GM12878 (cell line): Measurements from ENCODE around the gene TTC4. TPM values are rescaled to one million over a fixed set of nuclear protein-coding genes. Genes with fewer than 3 reads are reported as not detected.

Source experiments
- ATAC-seq: fragments of 200-7000 bp; cut with Tn5 transposase; 3 replicates; pipeline ENCODE4 v1.9.1; 2020; ENCODE audit warnings: mild to moderate bottlenecking, moderate library complexity
- BruUV-seq: library from RNA; stranded (reverse); fragments of 400-500 nt; replicated peaks from 2 replicates; lab custom pipeline; 2021; lab: Mats Ljungman, UMichigan
- CTCF ChIA-PET: fragments of 300-600 bp; sonication (Branson Sonifier 250); formaldehyde crosslinking; extraction: SDS; loops from one replicate; lab custom pipeline; 2021; ENCODE audit warnings: inconsistent platforms; lab: Yijun Ruan, JAX
- POLR2A ChIA-PET: fragments of 350-600 bp; formaldehyde crosslinking; extraction: SDS; loops from one replicate; lab custom pipeline; 2021; ENCODE audit warnings: inconsistent platforms; lab: Charles Lee
- RAD21 ChIA-PET: fragments of 300-600 bp; sonication (Branson Sonifier 250); formaldehyde crosslinking; loops from one replicate; lab custom pipeline; 2023; ENCODE audit warnings: antibody characterized with exemption; ENCODE audit not compliant: unreplicated experiment; lab: Charles Lee
- SMC1A ChIA-PET: fragments of 300-600 bp; sonication (Branson Sonifier 250); formaldehyde crosslinking; loops from one replicate; lab custom pipeline; 2023; ENCODE audit not compliant: unreplicated experiment, uncharacterized antibody; lab: Charles Lee
- DNase-seq: peaks from one replicate; pipeline ENCODE4 v3.0.0-alpha.2; 2011; ENCODE audit warnings: low read depth, low spot score
- FAIRE-seq: peaks from 3 replicates; lab custom pipeline; 2011; peaks lifted over from hg19 to GRCh38; lab: Jason Lieb, UNC
- H2AFZ ChIP-seq: 2 replicates; pipeline ENCODE4 v1.6.0; 2011; ENCODE audit warnings: low read depth, low read length, control low read depth; ENCODE audit not compliant: control insufficient read depth
- H3K27ac ChIP-seq: 2 replicates; pipeline ENCODE4 v1.5.1; 2011; ENCODE audit warnings: control low read depth; ENCODE audit not compliant: control insufficient read depth, insufficient read depth
- H3K27me3 ChIP-seq, 2 experiments: replicated peaks in 1 of 2; 2 replicates each; pipeline versions ENCODE4 v1.6.0 to v1.6.1; 2011; ENCODE audit warnings: low read length in 1 of 2; ENCODE audit not compliant: control insufficient read depth in 2 of 2, insufficient read depth in 2 of 2
- H3K36me3 ChIP-seq, 2 experiments: 2 replicates each; pipeline ENCODE4 v1.5.1; 2011; ENCODE audit warnings: low read length in 1 of 2; ENCODE audit not compliant: control insufficient read depth in 2 of 2, insufficient read depth in 2 of 2
- H3K4me1 ChIP-seq: 2 replicates; pipeline ENCODE4 v1.6.1; 2011; ENCODE audit warnings: mild to moderate bottlenecking, low read length, moderate library complexity, mixed read lengths; ENCODE audit not compliant: control insufficient read depth, insufficient read depth
- H3K4me2 ChIP-seq: 2 replicates; pipeline ENCODE4 v1.6.0; 2011; ENCODE audit warnings: control low read depth; ENCODE audit not compliant: control insufficient read depth, insufficient read depth
- H3K4me3 ChIP-seq: fragments of 200-600 bp; sonication (generic); 2 replicates; pipeline ENCODE4 v1.5.1; 2016
- H3K79me2 ChIP-seq: 2 replicates; pipeline ENCODE4 v1.6.0; 2011; ENCODE audit warnings: low read length; ENCODE audit not compliant: control insufficient read depth, insufficient read depth
- H3K9ac ChIP-seq: 2 replicates; pipeline ENCODE4 v1.8.0; 2011; ENCODE audit warnings: low read length, control low read depth, mixed read lengths; ENCODE audit not compliant: control insufficient read depth, insufficient read depth
- H3K9me3 ChIP-seq: replicated peaks from 3 replicates; pipeline ENCODE4 v1.5.1; 2011; ENCODE audit warnings: mild to moderate bottlenecking, low read length; ENCODE audit not compliant: control insufficient read depth, insufficient read depth
- H4K20me1 ChIP-seq: 2 replicates; pipeline ENCODE4 v1.6.0; 2011; ENCODE audit not compliant: control insufficient read depth, insufficient read depth
- BCL3 ChIP-seq: IDR thresholded peaks from 2 replicates; pipeline ENCODE4 v1.6.1; 2011; ENCODE audit warnings: borderline replicate concordance, low read depth, mild to moderate bottlenecking, moderate library complexity, low read length; ENCODE audit not compliant: insufficient read depth, poor library complexity, severe bottlenecking
- IRF3 ChIP-seq: fragments of 450-650 bp; IDR thresholded peaks from 2 replicates; pipeline ENCODE4 v1.6.1; 2014; ENCODE audit warnings: mild to moderate bottlenecking
- NBN ChIP-seq: fragments of 450-650 bp; IDR thresholded peaks from 2 replicates; pipeline ENCODE4 v1.6.1; 2016
- NFXL1 ChIP-seq: fragments of 450-650 bp; IDR thresholded peaks from 2 replicates; pipeline ENCODE4 v1.6.1; 2017; ENCODE audit warnings: antibody characterized with exemption, mild to moderate bottlenecking, borderline replicate concordance
- RCOR1 ChIP-seq: conservative IDR thresholded peaks from 2 replicates; pipeline ENCODE4 v1.6.1; 2012; ENCODE audit warnings: low read depth, low read length, improper control_type of control experiment
- SPI1 ChIP-seq: IDR thresholded peaks from 2 replicates; pipeline ENCODE4 v1.6.1; 2011; ENCODE audit warnings: low read depth, mild to moderate bottlenecking, low read length, moderate library complexity, borderline replicate concordance; ENCODE audit not compliant: insufficient read depth
- ZBTB40 ChIP-seq: fragments of 450-650 bp; IDR thresholded peaks from 2 replicates; pipeline ENCODE4 v1.6.1; 2016; ENCODE audit warnings: mild to moderate bottlenecking, moderate library complexity, borderline replicate concordance
- ZNF622 ChIP-seq: fragments of 450-650 bp; IDR thresholded peaks from 2 replicates; pipeline ENCODE4 v1.6.1; 2017; ENCODE audit warnings: mild to moderate bottlenecking, inconsistent platforms
- WGBS: methylation state at CpG from one replicate; pipeline ENCODE4 v1.1.6; 2016; ENCODE audit warnings: low lambda C conversion rate; ENCODE audit not compliant: insufficient replicate concordance, insufficient coverage; ENCODE audit errors: missing lambda C conversion rate; 5-methylcytosine and 5-hydroxymethylcytosine counted together
- in situ Hi-C: fragments of 300-500 bp; cut with MboI; formaldehyde crosslinking; loops from 9 replicates; pipeline ENCODE4 v1.14.3; 2018; ENCODE audit warnings: mixed read lengths
- intact Hi-C: fragments of 100-400 bp; cut with micrococcal nuclease; formaldehyde crosslinking; loops from one replicate; pipeline ENCODE4 v1.14.2; 2022; ENCODE audit not compliant: unreplicated experiment
- polyA plus RNA-seq, 11 experiments: library from polyadenylated mRNA; depleted of rRNA in 4 of 11; unstranded in 6 of 11; stranded (reverse) in 5 of 11; fragments of >200 nt; fragmentation: Nextera tagmentation in 4 of 11; fragmentation: Illumina TruSeq in 1 of 11; extraction: Ambion mirVana in 4 of 11; extraction: Trizol in 1 of 11; gene quantifications; 1 replicate in 1 of 11; 2 replicates in 10 of 11; pipeline versions ENCODE4 v1.2.1 to v1.2.3, GENCODE V29; 2011 to 2016; ENCODE audit warnings: inconsistent platforms in 2 of 11, missing spikeins in 2 of 11, low read depth in 1 of 11
- total RNA-seq, 4 experiments: library from RNA; depleted of rRNA in 3 of 4; stranded (reverse); fragments of >200 nt in 3 of 4; fragmentation: Illumina TruSeq in 1 of 4; extraction: Trizol in 1 of 4; gene quantifications; 2 replicates each; pipeline versions ENCODE4 v1.2.1 to v1.2.3, GENCODE V29; 2013 to 2021

Gene TTC4
- total and polyA plus RNA-seq, 10 of the 15 experiments (the other 5 are each of a cell fraction or from before 2014, with no cell fraction given): 23.4 to 50.5 (median 36.0) TPM

GRCh38 chr1:54678776-54679643 is 36.7 kb upstream of the TTC4 start:
- Histone ChIP-seq H3K9me3 (no peaks in the 10 kb centered on the region), H3K9ac (no peak overlapping the region), H3K27ac (no peak overlapping the region), H3K27me3 (peaks cover 2% of the 10 kb centered on the region in 2 experiments; a peak in 3 of 4 replicates), H4K20me1 (no peaks in the 10 kb centered on the region), H3K36me3 (no peaks in the 10 kb centered on the region), H2AFZ (no peak overlapping the region), H3K79me2 (no peaks in the 10 kb centered on the region), H3K4me2 (no peak overlapping the region), H3K4me1 (no peaks in the 10 kb centered on the region), H3K4me3 (no peak overlapping the region)
- FAIRE-seq: no peak
- no peak for DNase-seq
- ChIA-PET SMC1A (no interaction called here), CTCF (interaction anchor here (0.8 kb wide), 1 partner anchor 122 kb away, joined by 4 read pairs; the partner anchor contains the start of gene TTC22), RAD21 (no interaction called here), POLR2A (no interaction called here)
- in situ Hi-C loops: no loop called here
- WGBS: 40% methylated on average over 17 of the region's 17 CpGs
- no peak for TF ChIP-seq NFXL1
- no peak for TF ChIP-seq ZBTB40
- TF ChIP-seq RCOR1: no peak
- no peak for TF ChIP-seq NBN
- TF ChIP-seq ZNF622: no peak
- TF ChIP-seq IRF3: no peak
- no peak for TF ChIP-seq BCL3
- TF ChIP-seq SPI1: no peak
- ATAC-seq: no peak
- no TSS peak for BruUV-seq
- intact Hi-C loops: no loop called here
